Kidney (tissue), 14 donors: ENCODE results near the gene PCSK5. TPM values are rescaled to one million over a fixed set of nuclear protein-coding genes. Genes with fewer than 3 reads are reported as not detected.

Experiments used
- DNase-seq, 5 donors: peaks; one replicate each; pipeline ENCODE4 v3.0.0-alpha.2; 2013 to 2020
- FAIRE-seq: peaks from 2 replicates; lab custom pipeline; 2012; peaks lifted over from hg19 to GRCh38; lab: Jason Lieb, UNC
- H3K27ac ChIP-seq, 2 donors: one replicate each; pipeline ENCODE4 v1.7.0; 2013; ENCODE audit warnings: low read depth in 2 of 2, low read length in 2 of 2, inconsistent platforms in 1 of 2
- H3K27me3 ChIP-seq: one replicate; pipeline ENCODE4 v1.7.1; 2013; ENCODE audit warnings: low read length, inconsistent platforms; ENCODE audit not compliant: control insufficient read depth, insufficient read depth
- H3K36me3 ChIP-seq, 3 donors: one replicate each; pipeline versions ENCODE4 v1.7.0 to v1.7.1; 2013; ENCODE audit warnings: low read length in 3 of 3, control low read depth in 1 of 3, inconsistent platforms in 1 of 3; ENCODE audit not compliant: insufficient read depth in 3 of 3, control insufficient read depth in 2 of 3
- H3K4me1 ChIP-seq, 3 donors: one replicate each; pipeline versions ENCODE4 v1.7.0 to v1.7.1; 2013; ENCODE audit warnings: low read length in 3 of 3, inconsistent platforms in 1 of 3, low read depth in 1 of 3; ENCODE audit not compliant: control insufficient read depth in 2 of 3, insufficient read depth in 2 of 3
- H3K4me3 ChIP-seq, 3 donors: one replicate each; pipeline versions ENCODE4 v1.7.0 to v1.8.1; 2013; ENCODE audit warnings: low read length in 3 of 3, control low read depth in 1 of 3, inconsistent platforms in 1 of 3
- H3K9ac ChIP-seq, 3 donors: one replicate each; pipeline versions ENCODE4 v1.7.0 to v1.7.1; 2013; ENCODE audit warnings: low read length in 3 of 3, control low read depth in 1 of 3, inconsistent platforms in 1 of 3
- H3K9me3 ChIP-seq, 3 donors: one replicate each; pipeline versions ENCODE4 v1.7.0 to v1.7.1; 2013; ENCODE audit warnings: low read length in 3 of 3, control low read depth in 1 of 3, inconsistent platforms in 1 of 3; ENCODE audit not compliant: control insufficient read depth in 2 of 3, insufficient read depth in 1 of 3
- CTCF ChIP-seq: IDR thresholded peaks from 3 replicates; pipeline ENCODE4 v1.5.1; 2012; ENCODE audit warnings: mild to moderate bottlenecking, moderate library complexity, borderline replicate concordance; ENCODE audit not compliant: insufficient read depth; ENCODE audit errors: extremely low read depth
- intact Hi-C: fragments of 100-400 bp; cut with DNase I; formaldehyde crosslinking; loops from one replicate; pipeline ENCODE4 v1.11.1; 2022
- polyA plus RNA-seq: library from polyadenylated mRNA; stranded (reverse); fragments of 350-450 nt; fragmentation: Illumina TruSeq; extraction: RNeasy Lipid Tissue Mini Kit (QIAGEN cat#74804); gene quantifications from one replicate; pipeline ENCODE4 v1.2.3, GENCODE V29; 2014; ENCODE audit warnings: low read depth, low replicate concordance; ENCODE audit not compliant: insufficient read depth
- total RNA-seq: library from RNA; stranded (reverse); fragmentation: NEBNext Ultra II Directional; extraction: Animal tissue kit (Norgen Biotek cat#: 25700); gene quantifications from one replicate; pipeline ENCODE4 v1.2.1, GENCODE V29; 2021
- donor health status: control.
- donor health status: control.
- donor health status: control.
- donor health status: control.
- donor health status: control.
- donor health status: DM: yes; HTN: yes; CAD: no.
- donor health status: Normal renal cell carcinoma (clear cell type).

PCSK5 gene
- total and polyA plus RNA-seq, 2 donors from 2014 or later: 1.6 to 14.7 TPM

- H3K27ac ChIP-seq: no peak overlapping the region
- no peak overlapping the region for H3K9ac ChIP-seq
- H3K9me3 ChIP-seq: no peaks in the 10 kb centered on the region
- H3K4me3 ChIP-seq: no peak overlapping the region
- intact Hi-C loops: no loop called here
- no peaks in the 10 kb centered on the region for H3K36me3 ChIP-seq
- TF ChIP-seq CTCF: no peak
- DNase-seq: peak in 2 of 5 donors; percentile 46 to 72
- peaks cover 0 to 7% (median 0%) of the 10 kb centered on the region in 3 donors for H3K4me1 ChIP-seq
- FAIRE-seq: no peak
- H3K27me3 ChIP-seq: no peaks in the 10 kb centered on the region
Observed at GRCh38 chr9:76103531-76104315, 213.2 kb downstream of the PCSK5 start.

DNA sequence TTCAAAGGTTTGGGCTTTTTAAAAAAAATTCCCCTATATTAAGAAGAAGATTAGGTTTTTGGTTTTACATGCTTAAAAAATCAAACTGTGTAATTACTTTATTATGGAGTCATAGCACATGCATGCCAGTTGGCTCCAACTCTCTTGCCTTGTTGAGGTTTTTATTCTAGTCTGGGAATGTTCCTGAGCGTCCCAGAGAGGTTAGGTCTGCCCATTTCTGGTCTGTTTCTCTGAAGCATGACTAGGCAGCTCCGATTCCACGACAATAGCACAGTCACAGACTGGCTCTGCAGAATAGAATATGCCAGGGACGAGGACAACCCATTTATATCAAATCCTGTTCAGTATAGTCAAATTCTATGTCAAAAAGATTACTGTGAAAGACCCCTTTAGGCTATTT, 217.0 kb downstream of the PCSK5 start:
- no peak overlapping the region for H3K4me3 ChIP-seq
- no peaks in the 10 kb centered on the region for H3K4me1 ChIP-seq
- no peaks in the 10 kb centered on the region for H3K36me3 ChIP-seq
- FAIRE-seq: no peak
- intact Hi-C loops: no loop called here
- no peak overlapping the region for H3K27ac ChIP-seq
- no peak for DNase-seq
- H3K27me3 ChIP-seq: no peaks in the 10 kb centered on the region
- TF ChIP-seq CTCF: no peak
- H3K9ac ChIP-seq: no peak overlapping the region
- no peaks in the 10 kb centered on the region for H3K9me3 ChIP-seq

DNA sequence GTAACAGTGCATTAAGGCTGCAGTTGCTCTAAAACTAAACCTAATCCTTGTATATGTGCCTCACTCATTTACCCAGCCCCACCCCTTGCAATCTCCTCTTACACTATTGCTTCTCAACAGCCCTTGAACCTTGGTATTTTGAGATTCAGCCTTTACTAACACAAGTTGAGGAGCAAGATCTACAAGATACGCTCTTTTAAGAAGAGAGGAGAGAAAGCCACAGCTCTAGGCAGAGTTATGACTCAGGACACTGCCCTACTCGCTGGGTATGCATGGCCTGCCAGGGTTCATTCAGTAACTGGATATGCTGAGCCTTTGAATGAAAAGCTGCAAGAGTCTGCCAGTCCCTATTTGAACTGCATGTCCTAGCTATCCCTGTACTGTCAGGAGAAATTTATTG, 219.5 kb downstream of the PCSK5 start:
- H3K36me3 ChIP-seq: no peaks in the 10 kb centered on the region
- FAIRE-seq (no peak), DNase-seq (peak in 3 of 5 donors; percentile 53 to 76 (median 67))
- TF ChIP-seq CTCF: no peak
- no peaks in the 10 kb centered on the region for H3K4me1 ChIP-seq
- intact Hi-C loops: no loop called here
- H3K9me3 ChIP-seq: no peaks in the 10 kb centered on the region
- no peaks in the 10 kb centered on the region for H3K27me3 ChIP-seq
- H3K27ac ChIP-seq: no peak overlapping the region
- H3K4me3 ChIP-seq: no peak overlapping the region
- H3K9ac ChIP-seq: no peak overlapping the region
